ENCODE results near the gene POLR2M.

The POLR2M gene

GRCh38 chr15:57720867-57721266 is 14.4 kb downstream of the POLR2M start:
- H3K4me3 ChIP-seq (ENCODE audit: low read depth, low read length), result no peak overlapping the region
- TF ChIP-seq MYC (IDR thresholded peaks at IDR 0.05; ENCODE audit: low read depth, low read length) (no peak), CTCF (IDR thresholded peaks at IDR 0.05; ENCODE audit: low read depth, low read length) (no peak)
- DNase-seq (ENCODE audit: low read depth), result no peak

- DNase-seq (ENCODE audit: low read depth), result no peak
- no peak for TF ChIP-seq MAX (IDR thresholded peaks at IDR 0.05; ENCODE audit: low read depth, low read length)
- TF ChIP-seq CTCF (IDR thresholded peaks at IDR 0.05; ENCODE audit: low read depth, low read length), result no peak
- TF ChIP-seq MYC (IDR thresholded peaks at IDR 0.05; ENCODE audit: low read depth, low read length), result no peak
- H3K4me3 ChIP-seq (ENCODE audit: low read depth, low read length), result no peak overlapping the region
Measured at GRCh38 chr15:57726411-57726810, 19.9 kb downstream of the POLR2M start.

DNA sequence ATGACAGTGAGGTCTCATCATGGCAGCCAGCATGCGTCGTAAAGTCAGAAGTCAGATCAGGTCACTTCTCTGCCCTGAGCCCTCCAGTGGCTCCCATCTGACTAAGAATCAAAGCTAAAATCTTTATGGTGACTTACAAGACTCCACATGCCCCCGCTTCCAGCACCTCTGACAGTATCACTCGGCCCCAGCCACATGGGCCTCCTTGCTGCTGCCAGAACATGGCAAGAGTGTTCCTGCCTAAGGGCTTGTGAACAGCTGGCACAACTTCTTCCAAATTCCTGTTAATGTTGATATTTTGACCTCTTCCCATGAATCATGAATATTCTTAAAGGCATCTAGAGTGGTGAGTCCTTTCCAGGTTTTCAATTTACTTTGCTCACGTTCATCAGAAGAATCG is 20.5 kb downstream of the POLR2M start:
- no peak overlapping the region for H3K4me3 ChIP-seq (ENCODE audit: low read depth, low read length)
- TF ChIP-seq MAX (IDR thresholded peaks at IDR 0.05; ENCODE audit: low read depth, low read length), result no peak
- no peak for TF ChIP-seq POLR2A (IDR thresholded peaks at IDR 0.05; ENCODE audit: extremely low read depth, insufficient read length)
- TF ChIP-seq MYC (IDR thresholded peaks at IDR 0.05; ENCODE audit: low read depth, low read length), result no peak
- TF ChIP-seq CTCF (IDR thresholded peaks at IDR 0.05; ENCODE audit: low read depth, low read length), result no peak
- no peak for DNase-seq (ENCODE audit: low read depth)

DNA sequence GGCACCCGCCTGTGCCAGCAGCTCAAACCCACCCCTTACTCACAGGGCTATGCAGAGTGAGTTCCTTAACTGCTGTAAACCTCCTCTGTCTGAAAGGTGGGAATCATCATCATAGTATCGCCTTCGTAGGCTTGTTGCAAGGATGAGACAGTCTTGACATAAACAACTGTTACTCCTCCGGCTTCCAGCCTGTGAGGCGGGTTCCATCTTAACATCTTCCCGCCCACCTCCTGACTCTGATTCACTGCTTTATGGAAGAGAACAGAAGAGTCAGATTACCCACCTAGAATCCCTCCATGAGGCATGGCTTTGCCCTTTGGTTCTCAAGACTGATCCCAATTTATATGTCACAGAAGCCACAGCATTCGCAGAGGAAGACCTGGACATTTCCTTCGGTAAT is 21.9 kb downstream of the POLR2M start:
- no peak for DNase-seq (ENCODE audit: low read depth)
- no peak for TF ChIP-seq MYC (IDR thresholded peaks at IDR 0.05; ENCODE audit: low read depth, low read length)
- TF ChIP-seq MAX (IDR thresholded peaks at IDR 0.05; ENCODE audit: low read depth, low read length), result no peak
- no peak for TF ChIP-seq CTCF (IDR thresholded peaks at IDR 0.05; ENCODE audit: low read depth, low read length)
- TF ChIP-seq POLR2A (IDR thresholded peaks at IDR 0.05; ENCODE audit: extremely low read depth, insufficient read length), result no peak
- no peak overlapping the region for H3K4me3 ChIP-seq (ENCODE audit: low read depth, low read length)

- no peak for DNase-seq (ENCODE audit: low read depth)
Measured at GRCh38 chr15:57730876-57731275, 24.4 kb downstream of the POLR2M start.

More at GRCh38 chr15:57730876-57731275, 24.4 kb downstream of the POLR2M start:
- TF ChIP-seq MAX (IDR thresholded peaks at IDR 0.05; ENCODE audit: low read depth, low read length) (no peak), MYC (IDR thresholded peaks at IDR 0.05; ENCODE audit: low read depth, low read length) (no peak), CTCF (IDR thresholded peaks at IDR 0.05; ENCODE audit: low read depth, low read length) (no peak), POLR2A (IDR thresholded peaks at IDR 0.05; ENCODE audit: extremely low read depth, insufficient read length) (no peak)
- no peak overlapping the region for H3K4me3 ChIP-seq (ENCODE audit: low read depth, low read length)

All from NB4 (cell line).